ENCODE data around the gene AKT2.

- TF ChIP-seq SIN3A (conservative IDR thresholded peaks at IDR 0.05 in 1 of 2, IDR thresholded peaks at IDR 0.05 in 1 of 2; ENCODE audit: low read depth in 1 of 2, low read length in 2 of 2): no peak
- TF ChIP-seq MAX (IDR thresholded peaks at IDR 0.05): no peak
- no peak for TF ChIP-seq CTCF (IDR thresholded peaks at IDR 0.05; ENCODE audit: control extremely low read depth in 1 of 3, insufficient read depth in 1 of 3, low read depth in 1 of 3, low read length in 3 of 3)
These were observed 11.4 kb downstream of the AKT2 start for GRCh38 chr19:40273469-40274360.

Measured in H1 (cell line).